ENCODE measurements around the gene KCP.

KCP gene

DNA sequence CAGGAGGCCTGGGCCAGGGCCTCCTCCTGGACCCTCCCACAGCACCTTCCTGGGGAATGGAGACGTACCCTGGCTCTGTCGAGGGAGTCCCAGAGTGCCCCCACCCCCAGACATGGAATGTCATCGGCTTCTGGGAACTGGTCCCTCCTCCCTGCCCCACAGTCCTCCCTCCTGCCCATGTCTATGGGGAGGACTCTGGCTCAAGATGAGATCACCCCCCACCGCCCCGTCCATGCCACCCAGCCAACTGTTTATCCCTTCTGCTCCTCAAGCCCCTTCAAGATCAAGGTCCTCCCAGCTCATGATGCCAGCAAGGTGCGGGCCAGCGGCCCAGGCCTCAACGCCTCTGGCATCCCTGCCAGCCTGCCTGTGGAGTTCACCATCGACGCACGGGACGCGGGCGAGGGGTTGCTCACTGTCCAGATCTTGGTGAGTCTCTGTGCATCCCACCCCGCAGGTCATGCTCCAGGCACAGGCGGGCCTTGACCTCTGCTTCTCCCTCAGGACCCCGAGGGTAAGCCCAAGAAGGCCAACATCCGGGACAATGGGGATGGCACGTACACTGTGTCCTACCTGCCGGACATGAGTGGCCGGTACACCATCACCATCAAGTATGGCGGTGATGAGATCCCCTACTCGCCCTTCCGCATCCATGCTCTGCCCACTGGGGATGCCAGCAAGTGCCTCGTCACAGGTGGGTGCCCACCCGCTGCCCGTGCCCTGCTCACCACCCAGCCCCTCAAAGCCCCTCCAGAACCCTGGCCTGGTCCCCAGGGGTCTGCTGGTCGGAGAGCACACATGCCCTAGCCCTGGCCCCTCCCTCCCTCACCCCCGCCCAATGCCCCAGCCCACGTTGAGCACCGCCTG is 62.0 kb downstream of the KCP start:
- Histone ChIP-seq H3K27ac (no peak overlapping the region), H3K4me3 (no peak overlapping the region), H3K36me3 (ENCODE audit: insufficient read depth, low read length) (peaks cover 27% of the 10 kb centered on the region; the same call in 1 of the 2 replicates), H3K9ac (ENCODE audit: insufficient read length) (no peak overlapping the region), H3K9me3 (ENCODE audit: low read depth, low read length) (no peaks in the 10 kb centered on the region)
- no peak for DNase-seq (ENCODE audit: low read depth, low spot score)
- TF ChIP-seq POLR2AphosphoS5 (IDR thresholded peaks at IDR 0.05; ENCODE audit: borderline replicate concordance, low read depth, low read length) (no peak), FOXP2 (optimal IDR thresholded peaks at IDR 0.05; ENCODE audit: control extremely low read depth, extremely low read length, insufficient read depth) (no peak), EZH2 (IDR thresholded peaks at IDR 0.05) (no peak)

DNA sequence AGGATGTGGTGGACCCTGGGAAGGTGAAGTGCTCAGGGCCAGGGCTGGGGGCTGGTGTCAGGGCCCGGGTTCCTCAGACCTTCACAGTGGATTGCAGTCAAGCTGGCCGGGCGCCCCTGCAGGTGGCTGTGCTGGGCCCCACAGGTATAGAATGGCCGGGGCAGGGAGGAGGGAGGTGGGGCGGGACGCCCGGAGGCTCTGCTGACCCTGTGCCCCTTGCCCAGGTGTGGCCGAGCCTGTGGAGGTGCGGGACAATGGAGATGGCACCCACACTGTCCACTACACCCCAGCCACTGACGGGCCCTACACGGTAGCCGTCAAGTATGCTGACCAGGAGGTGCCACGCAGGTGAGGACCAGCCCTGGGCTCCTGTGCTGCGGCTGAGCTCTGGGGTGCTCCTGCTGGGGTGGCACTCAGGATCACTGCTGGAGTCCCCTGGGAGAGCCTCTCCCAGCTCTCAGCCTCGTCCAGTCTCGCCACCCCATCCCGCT is 62.7 kb downstream of the KCP start:
- no peak for TF ChIP-seq POLR2AphosphoS5 (IDR thresholded peaks at IDR 0.05; ENCODE audit: borderline replicate concordance, low read depth, low read length)
- no peak for TF ChIP-seq EZH2 (IDR thresholded peaks at IDR 0.05)
- TF ChIP-seq FOXP2 (optimal IDR thresholded peaks at IDR 0.05; ENCODE audit: control extremely low read depth, extremely low read length, insufficient read depth), result no peak
- DNase-seq (ENCODE audit: low read depth, low spot score), result no peak
- H3K9me3 ChIP-seq (ENCODE audit: low read depth, low read length), result no peaks in the 10 kb centered on the region
- no peak overlapping the region for H3K9ac ChIP-seq (ENCODE audit: insufficient read length)
- H3K36me3 ChIP-seq (ENCODE audit: insufficient read depth, low read length), result peaks cover 34% of the 10 kb centered on the region; the same call in 1 of the 2 replicates
- no peak overlapping the region for H3K27ac ChIP-seq
- H3K4me3 ChIP-seq, result no peak overlapping the region

DNA sequence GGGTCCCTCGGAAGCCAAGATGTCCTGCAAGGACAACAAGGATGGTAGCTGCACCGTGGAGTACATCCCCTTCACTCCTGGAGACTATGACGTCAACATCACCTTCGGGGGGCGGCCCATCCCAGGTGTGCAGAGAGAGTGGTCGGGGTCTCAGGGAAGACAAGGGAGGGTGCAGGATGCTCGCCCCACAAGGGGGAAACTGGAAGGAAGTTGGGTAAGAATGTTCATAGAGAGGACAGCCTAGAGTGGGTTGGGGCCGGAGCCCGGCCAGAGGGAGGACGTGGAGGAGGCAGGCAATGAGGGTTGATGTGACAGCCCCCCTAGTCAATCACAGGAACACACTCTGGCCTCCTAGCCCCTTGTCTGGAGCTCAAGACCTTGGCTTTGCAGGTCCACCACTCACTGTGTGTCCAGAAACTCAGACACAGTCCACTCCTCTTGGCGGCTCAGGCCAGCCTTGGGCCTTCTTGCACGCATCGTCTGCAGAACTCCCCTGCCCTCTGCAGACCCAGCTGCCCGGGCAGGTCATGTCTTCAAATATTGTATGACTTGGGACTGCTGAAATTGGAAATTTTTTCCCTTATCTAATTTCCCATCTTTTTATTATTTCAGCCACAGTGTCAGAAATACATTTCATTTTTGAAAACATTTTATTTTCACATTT is 63.6 kb downstream of the KCP start:
- Histone ChIP-seq H3K9me3 (ENCODE audit: low read depth, low read length) (no peaks in the 10 kb centered on the region), H3K36me3 (ENCODE audit: insufficient read depth, low read length) (peaks cover 32% of the 10 kb centered on the region; the same call in 1 of the 2 replicates), H3K9ac (ENCODE audit: insufficient read length) (no peak overlapping the region), H3K27ac (no peak overlapping the region), H3K4me3 (no peak overlapping the region)
- TF ChIP-seq EZH2 (IDR thresholded peaks at IDR 0.05), result no peak
- TF ChIP-seq FOXP2 (optimal IDR thresholded peaks at IDR 0.05; ENCODE audit: control extremely low read depth, extremely low read length, insufficient read depth), result no peak
- no peak for TF ChIP-seq POLR2AphosphoS5 (IDR thresholded peaks at IDR 0.05; ENCODE audit: borderline replicate concordance, low read depth, low read length)
- DNase-seq (ENCODE audit: low read depth, low spot score), result no peak

DNA sequence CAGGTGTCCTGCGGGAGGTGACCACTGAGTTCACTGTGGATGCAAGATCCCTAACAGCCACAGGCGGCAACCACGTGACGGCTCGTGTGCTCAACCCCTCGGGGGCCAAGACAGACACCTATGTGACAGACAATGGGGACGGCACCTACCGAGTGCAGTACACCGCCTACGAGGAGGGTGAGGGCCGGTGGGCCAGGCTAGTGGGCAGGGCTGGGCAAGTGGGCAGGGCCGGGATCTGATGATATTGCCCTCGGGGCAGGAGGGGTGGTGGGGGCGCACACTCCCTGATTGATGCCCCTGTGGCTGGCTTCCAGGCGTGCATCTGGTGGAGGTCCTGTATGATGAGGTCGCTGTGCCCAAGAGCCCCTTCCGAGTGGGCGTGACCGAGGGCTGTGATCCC is 64.5 kb downstream of the KCP start:
- H3K27ac ChIP-seq, result no peak overlapping the region
- H3K4me3 ChIP-seq, result no peak overlapping the region
- TF ChIP-seq FOXP2 (optimal IDR thresholded peaks at IDR 0.05; ENCODE audit: control extremely low read depth, extremely low read length, insufficient read depth) (no peak), POLR2AphosphoS5 (IDR thresholded peaks at IDR 0.05; ENCODE audit: borderline replicate concordance, low read depth, low read length) (no peak), EZH2 (IDR thresholded peaks at IDR 0.05) (no peak)
- no peak for DNase-seq (ENCODE audit: low read depth, low spot score)
- H3K36me3 ChIP-seq (ENCODE audit: insufficient read depth, low read length), result peaks cover 34% of the 10 kb centered on the region
- H3K9ac ChIP-seq (ENCODE audit: insufficient read length), result no peak overlapping the region
- no peaks in the 10 kb centered on the region for H3K9me3 ChIP-seq (ENCODE audit: low read depth, low read length)

DNA sequence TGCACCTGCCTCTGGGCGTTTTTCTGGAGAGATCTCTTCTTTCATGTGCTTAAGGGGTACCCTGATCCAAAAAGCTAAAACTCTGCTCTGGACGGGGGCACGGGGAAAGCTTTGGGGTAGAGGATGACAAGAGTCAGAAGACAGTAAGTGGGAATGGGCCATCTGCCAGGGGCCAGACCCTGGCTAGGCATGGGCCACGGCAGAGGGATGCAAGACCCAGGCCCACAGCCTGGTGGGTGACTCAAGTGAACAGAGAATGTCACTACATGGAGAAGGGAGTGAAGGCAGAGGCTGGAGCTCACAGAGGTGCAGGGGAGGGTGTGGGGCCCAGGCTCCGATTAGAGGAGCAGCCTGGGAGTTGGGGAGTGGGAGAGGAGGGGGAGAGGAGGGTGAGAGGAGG is 65.0 kb downstream of the KCP start:
- H3K36me3 ChIP-seq (ENCODE audit: insufficient read depth, low read length), result peaks cover 36% of the 10 kb centered on the region
- H3K9ac ChIP-seq (ENCODE audit: insufficient read length), result no peak overlapping the region
- no peak overlapping the region for H3K4me3 ChIP-seq
- H3K9me3 ChIP-seq (ENCODE audit: low read depth, low read length), result no peaks in the 10 kb centered on the region
- no peak for TF ChIP-seq EZH2 (IDR thresholded peaks at IDR 0.05)
- no peak for TF ChIP-seq FOXP2 (optimal IDR thresholded peaks at IDR 0.05; ENCODE audit: control extremely low read depth, extremely low read length, insufficient read depth)
- no peak for TF ChIP-seq POLR2AphosphoS5 (IDR thresholded peaks at IDR 0.05; ENCODE audit: borderline replicate concordance, low read depth, low read length)
- no peak overlapping the region for H3K27ac ChIP-seq
- DNase-seq (ENCODE audit: low read depth, low spot score), result no peak

DNA sequence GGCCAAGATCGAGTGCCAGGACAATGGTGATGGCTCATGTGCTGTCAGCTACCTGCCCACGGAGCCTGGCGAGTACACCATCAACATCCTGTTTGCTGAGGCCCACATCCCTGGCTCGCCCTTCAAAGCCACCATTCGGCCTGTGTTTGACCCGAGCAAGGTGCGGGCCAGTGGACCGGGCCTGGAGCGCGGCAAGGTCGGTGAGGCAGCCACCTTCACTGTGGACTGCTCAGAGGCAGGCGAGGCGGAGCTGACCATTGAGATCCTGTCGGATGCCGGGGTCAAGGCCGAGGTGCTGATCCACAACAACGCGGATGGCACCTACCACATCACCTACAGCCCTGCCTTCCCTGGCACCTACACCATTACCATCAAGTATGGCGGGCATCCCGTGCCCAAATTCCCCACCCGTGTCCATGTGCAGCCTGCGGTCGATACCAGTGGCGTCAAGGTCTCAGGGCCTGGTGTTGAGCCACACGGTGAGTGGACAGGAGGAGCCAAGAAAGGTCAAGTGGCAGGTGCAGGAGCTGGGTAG is 65.7 kb downstream of the KCP start:
- no peak overlapping the region for H3K27ac ChIP-seq
- no peak overlapping the region for H3K9ac ChIP-seq (ENCODE audit: insufficient read length)
- no peak overlapping the region for H3K4me3 ChIP-seq
- DNase-seq (ENCODE audit: low read depth, low spot score), result no peak
- TF ChIP-seq EZH2 (IDR thresholded peaks at IDR 0.05) (no peak), FOXP2 (optimal IDR thresholded peaks at IDR 0.05; ENCODE audit: control extremely low read depth, extremely low read length, insufficient read depth) (no peak), POLR2AphosphoS5 (IDR thresholded peaks at IDR 0.05; ENCODE audit: borderline replicate concordance, low read depth, low read length) (no peak)
- peaks cover 36% of the 10 kb centered on the region for H3K36me3 ChIP-seq (ENCODE audit: insufficient read depth, low read length)
- no peaks in the 10 kb centered on the region for H3K9me3 ChIP-seq (ENCODE audit: low read depth, low read length)

DNA sequence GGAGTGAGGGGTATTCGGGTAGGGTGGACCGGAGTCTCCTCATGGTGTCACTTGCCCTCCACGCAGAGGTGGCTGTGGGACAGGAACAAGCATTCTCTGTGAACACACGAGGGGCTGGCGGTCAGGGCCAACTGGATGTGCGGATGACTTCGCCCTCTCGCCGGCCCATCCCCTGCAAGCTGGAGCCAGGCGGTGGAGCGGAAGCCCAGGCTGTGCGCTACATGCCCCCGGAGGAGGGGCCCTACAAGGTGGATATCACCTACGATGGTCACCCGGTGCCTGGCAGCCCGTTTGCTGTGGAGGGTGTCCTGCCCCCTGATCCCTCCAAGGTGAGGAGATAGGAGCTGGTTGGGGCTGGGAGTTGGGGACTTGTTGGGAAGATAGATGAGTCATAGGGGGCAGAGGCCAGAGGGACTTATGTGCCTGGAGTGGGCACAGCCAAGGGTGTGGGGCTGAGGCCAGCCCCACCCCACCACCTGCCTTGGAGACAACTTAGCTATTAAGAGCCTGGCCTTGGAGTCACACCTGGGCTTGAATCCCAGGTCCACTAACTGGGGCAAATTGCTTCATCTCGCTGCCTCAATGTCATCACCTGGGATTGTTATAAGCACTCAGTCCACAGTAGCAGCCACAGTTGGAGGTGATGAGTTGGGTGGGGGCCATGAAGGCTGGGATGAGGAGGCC is 66.4 kb downstream of the KCP start:
- Histone ChIP-seq H3K27ac (no peak overlapping the region), H3K9ac (ENCODE audit: insufficient read length) (no peak overlapping the region), H3K4me3 (no peak overlapping the region), H3K9me3 (ENCODE audit: low read depth, low read length) (no peaks in the 10 kb centered on the region), H3K36me3 (ENCODE audit: insufficient read depth, low read length) (peaks cover 36% of the 10 kb centered on the region)
- no peak for DNase-seq (ENCODE audit: low read depth, low spot score)
- TF ChIP-seq EZH2 (IDR thresholded peaks at IDR 0.05) (no peak), FOXP2 (optimal IDR thresholded peaks at IDR 0.05; ENCODE audit: control extremely low read depth, extremely low read length, insufficient read depth) (no peak), POLR2AphosphoS5 (IDR thresholded peaks at IDR 0.05; ENCODE audit: borderline replicate concordance, low read depth, low read length) (no peak)
